ENCODE measurements around the gene CDK13.

DNA sequence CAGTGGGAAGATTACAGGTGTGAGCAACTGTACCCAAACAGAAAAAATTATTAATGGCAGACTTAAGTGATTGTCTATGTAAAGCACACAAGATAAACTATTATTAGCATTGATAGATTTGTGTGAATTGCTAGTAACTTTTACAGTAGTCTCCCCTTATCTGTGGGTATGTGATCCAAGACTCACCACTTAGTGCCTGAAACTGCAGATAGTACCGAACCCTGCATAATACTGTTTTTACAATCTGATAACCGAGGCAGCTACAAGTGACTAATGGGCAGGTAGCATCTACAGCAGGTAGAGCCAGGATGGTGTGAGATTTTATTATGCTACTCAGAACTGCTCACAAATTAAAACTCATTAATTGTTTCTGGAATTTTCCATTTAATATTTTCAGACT lies 152.8 kb downstream of the CDK13 start:
- TF ChIP-seq EP300 (IDR thresholded peaks at IDR 0.05) (no peak), POLR2A (IDR thresholded peaks at IDR 0.05) (no peak)
- TF ChIP-seq, protein P1, sequence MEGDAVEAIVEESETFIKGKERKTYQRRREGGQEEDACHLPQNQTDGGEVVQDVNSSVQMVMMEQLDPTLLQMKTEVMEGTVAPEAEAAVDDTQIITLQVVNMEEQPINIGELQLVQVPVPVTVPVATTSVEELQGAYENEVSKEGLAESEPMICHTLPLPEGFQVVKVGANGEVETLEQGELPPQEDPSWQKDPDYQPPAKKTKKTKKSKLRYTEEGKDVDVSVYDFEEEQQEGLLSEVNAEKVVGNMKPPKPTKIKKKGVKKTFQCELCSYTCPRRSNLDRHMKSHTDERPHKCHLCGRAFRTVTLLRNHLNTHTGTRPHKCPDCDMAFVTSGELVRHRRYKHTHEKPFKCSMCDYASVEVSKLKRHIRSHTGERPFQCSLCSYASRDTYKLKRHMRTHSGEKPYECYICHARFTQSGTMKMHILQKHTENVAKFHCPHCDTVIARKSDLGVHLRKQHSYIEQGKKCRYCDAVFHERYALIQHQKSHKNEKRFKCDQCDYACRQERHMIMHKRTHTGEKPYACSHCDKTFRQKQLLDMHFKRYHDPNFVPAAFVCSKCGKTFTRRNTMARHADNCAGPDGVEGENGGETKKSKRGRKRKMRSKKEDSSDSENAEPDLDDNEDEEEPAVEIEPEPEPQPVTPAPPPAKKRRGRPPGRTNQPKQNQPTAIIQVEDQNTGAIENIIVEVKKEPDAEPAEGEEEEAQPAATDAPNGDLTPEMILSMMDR (IDR thresholded peaks at IDR 0.05) = no peak

Measured in ovary (tissue), 3 donors.